HG03432 (cell line): ENCODE data around the gene WNK2.
"Not testable (repeated sequence)": the region's sequence is repeated elsewhere in the genome, so short reads cannot be mapped to it uniquely, and the experiment has no call there.

Experiments used
- ATAC-seq: cut with Tn5 transposase; IDR thresholded peaks from one replicate; pipeline ENCODE4 v1.9.1; 2021; ENCODE audit warnings: mild to moderate bottlenecking, moderate library complexity; ENCODE audit not compliant: unreplicated experiment

Gene WNK2

DNA sequence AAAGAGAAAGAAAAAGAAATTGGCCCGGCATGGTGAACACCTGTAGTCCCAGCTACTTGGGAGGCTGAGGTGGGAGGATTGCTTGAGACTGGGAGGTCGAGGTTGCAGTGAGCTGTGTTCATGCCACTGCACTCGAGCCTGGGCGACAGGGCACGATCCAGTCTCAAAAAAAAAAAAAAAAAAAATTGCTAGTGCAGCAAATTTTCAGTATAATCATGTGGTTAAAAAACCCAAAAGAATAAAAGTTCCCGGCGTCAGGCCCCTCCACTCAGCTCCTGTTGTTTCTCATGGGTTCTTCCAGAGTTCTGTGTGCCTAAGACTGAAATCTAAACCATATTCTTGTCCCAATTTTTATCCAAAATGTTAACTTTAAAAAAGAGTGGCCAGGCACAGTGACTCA lies 49.1 kb downstream of the WNK2 start:
- no peak for ATAC-seq

DNA sequence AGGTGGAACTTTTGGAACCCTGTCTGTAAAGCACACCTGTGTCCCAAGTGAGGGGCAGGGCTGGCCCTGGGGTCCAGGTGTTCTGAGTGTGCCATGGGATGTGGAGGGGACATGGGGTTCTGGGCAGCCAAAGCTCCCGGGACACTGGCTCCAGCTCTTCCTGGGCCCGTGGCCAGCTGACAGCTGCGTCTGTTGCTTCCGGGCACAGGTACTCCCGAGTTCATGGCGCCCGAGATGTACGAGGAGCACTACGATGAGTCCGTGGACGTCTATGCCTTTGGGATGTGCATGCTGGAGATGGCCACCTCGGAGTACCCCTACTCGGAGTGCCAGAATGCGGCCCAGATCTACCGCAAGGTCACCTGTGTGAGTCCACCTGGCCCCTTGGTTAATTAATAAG lies 50.7 kb downstream of the WNK2 start:
- ATAC-seq, result no peak

DNA sequence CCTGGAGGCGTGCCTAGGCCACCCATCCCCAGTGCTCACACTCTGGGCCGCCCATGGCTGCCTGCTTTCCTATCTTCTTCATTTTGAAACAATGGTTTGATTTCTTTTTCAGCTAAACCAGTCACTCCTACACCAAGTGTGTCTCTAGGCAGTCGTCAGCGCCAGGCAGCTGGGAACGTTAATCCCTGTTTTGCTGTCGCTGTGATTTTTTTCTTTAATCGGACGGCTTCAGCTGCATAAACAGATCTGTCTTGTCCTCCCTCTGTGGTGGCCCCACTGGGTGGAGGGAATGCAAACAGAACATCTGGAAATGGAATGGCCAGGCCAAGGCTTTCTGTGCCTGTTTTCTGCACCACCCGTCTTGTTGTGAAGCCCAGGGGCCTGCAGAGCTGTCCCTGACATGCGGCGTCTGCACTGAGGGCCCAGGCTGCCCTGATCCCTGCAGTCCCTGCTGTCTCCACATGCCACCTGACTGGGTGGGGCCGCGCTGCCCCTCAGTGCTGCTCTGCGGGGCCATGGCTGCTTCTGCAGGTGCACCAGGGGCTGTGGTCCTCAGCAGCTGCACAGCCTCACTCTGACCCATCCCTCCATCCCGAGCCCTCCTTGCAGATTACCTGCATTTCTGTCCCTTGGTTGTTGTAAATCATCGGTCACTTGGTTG lies 51.5 kb downstream of the WNK2 start:
- ATAC-seq, result no peak

DNA sequence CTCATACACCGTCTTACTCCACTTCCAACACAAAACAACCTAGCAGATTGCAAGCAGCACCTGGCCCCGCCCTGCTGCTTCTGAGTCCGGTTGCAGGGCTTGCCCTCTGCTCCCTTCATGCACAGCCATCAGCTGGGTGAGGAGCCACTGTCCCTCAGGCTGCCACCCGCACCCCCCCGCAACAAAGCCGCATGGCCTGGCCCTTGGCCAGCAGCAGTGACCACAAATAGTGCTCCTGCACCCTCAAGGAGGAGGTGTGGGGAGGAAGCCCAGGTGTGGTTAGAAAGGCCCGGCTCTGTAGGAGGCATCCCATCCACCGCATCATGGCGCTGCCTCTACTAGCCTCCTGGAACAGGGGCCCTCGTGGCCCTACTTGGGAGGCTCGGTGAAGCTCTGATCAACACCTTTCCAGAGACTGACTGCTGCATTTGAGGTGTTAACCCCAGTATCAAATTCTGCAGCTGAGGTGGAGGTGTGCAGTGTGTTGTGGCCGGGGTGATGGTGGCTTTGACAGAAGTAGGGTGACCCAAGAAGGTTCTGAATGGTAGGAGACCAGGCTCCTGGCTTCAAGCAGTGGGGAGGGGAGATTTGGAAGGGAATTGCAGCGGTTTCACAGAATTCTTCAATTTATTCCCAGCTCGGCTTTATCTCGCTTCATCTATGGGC lies 52.7 kb downstream of the WNK2 start:
- no peak for ATAC-seq

DNA sequence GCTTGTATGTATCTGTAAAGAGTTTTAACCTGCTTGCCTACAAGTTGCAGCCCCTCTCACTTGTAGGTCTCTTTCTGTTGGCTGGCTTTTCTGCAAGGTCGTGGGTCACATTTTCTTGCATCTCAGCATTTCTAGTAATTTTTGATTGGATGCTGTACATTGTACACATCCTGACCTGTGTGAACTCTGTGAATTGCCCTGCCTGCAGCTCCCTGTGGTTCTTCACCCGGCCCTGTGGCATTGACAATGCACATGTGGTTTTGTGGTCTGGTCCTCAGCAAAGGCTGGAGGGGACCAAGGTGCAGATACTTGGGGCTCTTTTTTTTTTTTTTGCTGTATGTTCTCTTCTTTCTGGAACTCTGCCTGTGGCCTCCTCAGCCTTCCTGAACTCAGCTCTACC lies 53.6 kb downstream of the WNK2 start:
- ATAC-seq, result no peak

DNA sequence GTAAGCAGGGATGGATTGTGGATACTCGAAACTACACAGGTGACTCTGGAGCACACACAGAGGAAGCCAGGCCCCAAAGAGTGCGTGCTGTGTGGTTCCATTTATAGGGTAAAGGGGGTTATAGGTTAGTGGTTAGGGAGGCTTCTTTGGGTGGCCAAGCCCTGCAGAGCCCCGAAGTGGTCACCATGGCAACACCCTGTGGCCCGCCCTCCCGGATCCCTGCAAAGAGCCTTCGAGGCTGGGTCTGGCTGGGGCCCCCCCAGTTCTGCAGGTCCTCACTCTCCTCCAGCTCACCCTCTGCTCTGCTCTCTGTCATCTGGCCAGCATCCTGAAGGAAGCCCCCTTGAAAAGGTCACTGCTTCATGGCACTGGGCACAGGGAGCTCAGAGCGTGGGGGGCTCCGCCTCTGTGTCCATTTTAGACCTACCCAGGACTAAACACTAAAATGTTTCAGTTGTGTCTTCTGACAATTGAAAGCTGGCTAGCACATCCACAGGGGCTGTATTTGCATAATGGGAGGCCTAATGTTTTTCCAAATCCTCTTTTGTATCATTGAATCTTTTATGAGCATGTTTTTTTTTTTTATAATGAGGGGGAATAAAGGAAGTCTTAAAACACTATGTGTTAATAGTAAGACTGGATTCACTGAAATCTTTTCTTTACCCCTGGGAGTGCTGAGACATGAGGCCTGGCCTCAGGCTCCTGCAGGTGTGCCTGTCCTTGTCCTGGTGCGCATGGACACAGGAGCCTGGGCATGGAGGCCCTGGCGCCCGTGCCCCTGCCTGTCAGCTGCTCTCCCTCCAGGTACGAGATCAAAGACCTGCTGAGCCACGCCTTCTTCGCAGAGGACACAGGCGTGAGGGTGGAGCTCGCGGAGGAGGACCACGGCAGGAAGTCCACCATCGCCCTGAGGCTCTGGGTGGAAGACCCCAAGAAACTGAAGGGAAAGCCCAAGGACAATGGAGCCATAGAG lies 55.3 kb downstream of the WNK2 start:
- ATAC-seq, result no peak

DNA sequence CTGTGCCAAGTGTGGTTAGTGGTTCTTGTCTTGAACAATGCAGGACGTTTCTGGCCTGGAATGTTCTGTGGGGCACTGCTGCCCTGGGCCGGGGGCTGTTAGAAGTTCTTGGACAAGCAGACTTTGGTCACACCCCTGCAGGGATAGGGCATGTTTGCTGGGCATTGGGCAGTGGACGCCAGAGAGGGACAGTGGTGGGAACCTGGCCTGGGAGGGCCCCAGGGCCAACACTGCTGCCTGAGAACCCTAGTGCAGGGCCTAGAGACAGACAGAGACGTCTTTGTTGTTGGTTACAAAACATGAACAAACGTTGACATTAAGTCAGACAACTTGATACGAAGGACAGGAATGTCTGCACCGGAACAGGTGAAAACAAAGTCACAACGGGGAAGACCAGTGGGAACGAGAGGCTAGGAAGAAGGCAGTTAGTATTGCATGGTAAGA lies 57.0 kb downstream of the WNK2 start:
- ATAC-seq, result no peak

DNA sequence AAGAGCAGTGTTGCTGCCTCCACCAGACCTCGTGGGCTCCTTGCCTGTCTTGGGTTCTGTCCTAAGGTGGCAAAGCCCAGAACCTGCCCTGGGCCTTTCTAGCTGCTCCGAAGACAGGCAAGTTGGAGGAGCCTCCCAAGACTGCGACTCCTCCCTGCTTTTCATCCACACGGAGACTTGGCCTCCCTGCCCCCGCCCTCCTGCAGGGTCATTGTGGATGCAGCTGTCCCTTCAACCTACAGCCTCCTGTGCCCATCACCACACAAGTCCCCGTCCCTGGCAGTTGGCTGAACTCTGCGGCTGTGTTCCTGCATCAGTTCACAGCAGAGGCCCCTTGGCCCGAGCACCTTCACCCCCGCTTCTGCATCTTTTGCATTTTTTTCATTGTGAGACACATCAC lies 59.2 kb downstream of the WNK2 start:
- ATAC-seq, result no peak

DNA sequence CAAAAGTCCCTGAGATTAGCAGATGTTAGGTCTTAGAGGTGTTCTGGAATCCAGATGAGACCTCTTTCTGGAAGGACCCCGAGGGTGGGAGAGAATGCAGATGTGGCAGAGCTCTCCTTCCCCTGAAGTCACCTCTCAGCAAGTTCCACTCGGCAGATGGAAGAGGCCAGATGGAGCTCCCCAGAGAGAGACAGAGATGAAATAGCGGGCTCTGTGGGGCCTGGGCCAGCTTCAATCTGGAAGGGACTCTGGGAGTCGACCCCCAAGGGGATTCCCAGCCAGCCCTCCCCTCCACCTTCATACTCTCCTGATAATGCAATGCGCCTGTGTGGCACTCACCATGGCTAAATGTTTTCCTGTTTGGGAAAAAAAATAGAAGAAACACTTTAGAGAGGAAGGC lies 60.2 kb downstream of the WNK2 start:
- ATAC-seq, result no peak

DNA sequence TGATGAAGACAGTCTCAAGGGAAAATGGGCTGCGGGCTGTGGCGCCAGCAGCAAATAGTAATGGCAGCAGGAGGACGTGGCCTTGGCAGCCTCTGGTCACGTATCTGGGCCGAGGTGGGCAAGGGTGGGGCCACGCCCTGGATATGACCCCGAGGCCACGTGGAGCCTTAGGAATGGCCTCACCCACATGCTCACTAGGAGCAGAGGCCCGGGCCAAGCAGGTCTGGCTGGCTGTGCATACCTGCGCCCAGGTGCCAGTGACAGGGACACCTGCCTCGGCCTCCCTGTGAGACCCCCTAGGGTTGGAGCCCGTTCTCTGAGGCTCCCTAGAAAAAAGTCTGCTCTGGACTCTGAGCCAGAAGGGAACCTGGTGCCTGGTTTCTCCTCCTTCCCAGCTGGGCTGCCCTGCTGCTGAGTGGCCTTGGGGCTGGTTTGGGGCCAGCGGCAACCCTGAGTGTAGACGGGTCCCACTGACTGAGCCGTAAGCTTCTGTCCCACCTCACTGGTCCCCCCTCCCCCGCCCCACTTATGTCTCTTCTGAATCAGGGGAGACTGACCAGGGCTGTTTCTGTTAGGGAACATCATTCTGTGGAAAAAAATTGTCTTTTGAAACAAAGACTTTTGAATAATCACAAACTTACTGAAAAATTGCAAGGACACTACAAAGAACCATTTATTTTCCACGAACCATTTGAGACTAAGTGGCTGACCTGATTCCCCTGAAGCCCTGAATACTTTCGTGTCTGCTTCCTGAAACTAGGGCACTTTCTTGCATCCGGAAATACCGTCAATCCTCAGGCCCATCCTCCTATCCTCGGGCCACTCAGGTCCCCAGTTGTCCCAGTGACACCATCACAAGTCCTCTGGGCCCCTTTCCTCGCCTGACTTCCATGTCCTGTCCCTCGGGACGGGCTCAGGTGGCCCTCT lies 60.8 kb downstream of the WNK2 start:
- ATAC-seq, result no peak

DNA sequence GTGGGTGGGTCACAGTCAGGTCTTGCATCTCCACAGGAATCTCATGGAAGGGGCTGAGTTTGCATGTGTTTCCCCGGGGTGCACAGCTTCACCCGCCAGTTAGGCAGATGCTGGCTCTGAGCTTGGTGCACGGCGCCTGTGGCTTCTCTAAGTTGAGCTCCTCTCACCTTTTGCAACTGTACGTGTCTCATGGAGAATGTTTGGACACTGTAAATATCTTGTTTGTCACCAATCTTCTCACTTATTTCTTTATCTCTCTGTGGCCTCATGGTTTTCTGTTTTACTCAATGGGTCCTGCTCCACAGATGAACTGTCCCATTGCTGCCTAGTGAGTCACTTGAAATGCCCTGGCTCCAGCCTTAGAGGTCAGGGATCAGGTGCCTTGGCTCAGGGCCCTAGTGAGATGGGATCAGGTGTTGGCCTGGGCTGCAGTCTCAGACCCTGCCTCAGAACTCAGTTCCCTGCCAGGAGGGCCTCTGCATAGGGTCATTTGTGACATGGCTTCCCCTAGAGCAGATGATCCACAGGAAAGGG lies 61.6 kb downstream of the WNK2 start:
- ATAC-seq, result no peak

DNA sequence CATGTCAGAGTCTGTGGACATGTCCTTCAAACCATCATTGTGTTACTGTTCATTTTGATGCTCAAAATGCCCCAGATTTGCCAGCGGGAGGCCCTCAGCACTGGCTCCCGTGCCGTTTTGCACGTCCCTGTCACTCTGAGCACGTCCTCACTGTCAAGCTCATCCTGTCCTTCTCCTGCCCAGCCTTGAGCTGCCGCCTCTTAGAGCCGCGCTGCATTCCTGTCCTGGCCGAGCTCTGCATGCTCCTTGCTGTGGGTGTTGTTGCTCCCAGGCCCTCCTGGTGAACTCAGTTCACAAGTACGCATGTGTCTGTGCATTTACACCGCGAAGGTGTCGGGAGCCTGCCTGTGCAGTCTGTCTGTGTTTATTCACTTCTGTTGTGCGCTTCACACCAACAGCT lies 62.2 kb downstream of the WNK2 start:
- no peak for ATAC-seq

DNA sequence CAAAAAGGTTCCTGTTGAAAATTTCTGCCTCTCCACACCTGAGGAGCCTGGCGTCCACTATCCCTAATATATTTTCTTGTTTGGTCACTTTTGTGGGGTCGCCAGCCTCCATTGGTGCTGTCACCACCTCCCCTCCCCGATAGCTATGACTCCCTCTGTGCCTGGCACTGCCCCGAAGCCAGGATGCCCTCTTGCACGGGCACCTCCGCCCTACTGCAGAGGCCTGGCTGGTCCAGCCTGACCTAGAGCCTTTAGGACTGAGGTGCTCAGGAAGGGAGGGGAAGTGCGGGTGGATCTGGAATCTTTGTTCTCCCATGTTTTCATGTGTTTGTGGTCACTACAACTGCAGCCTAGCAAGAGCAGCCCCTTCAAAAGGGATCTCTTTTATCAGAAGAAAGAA lies 62.6 kb downstream of the WNK2 start:
- ATAC-seq, result no peak

DNA sequence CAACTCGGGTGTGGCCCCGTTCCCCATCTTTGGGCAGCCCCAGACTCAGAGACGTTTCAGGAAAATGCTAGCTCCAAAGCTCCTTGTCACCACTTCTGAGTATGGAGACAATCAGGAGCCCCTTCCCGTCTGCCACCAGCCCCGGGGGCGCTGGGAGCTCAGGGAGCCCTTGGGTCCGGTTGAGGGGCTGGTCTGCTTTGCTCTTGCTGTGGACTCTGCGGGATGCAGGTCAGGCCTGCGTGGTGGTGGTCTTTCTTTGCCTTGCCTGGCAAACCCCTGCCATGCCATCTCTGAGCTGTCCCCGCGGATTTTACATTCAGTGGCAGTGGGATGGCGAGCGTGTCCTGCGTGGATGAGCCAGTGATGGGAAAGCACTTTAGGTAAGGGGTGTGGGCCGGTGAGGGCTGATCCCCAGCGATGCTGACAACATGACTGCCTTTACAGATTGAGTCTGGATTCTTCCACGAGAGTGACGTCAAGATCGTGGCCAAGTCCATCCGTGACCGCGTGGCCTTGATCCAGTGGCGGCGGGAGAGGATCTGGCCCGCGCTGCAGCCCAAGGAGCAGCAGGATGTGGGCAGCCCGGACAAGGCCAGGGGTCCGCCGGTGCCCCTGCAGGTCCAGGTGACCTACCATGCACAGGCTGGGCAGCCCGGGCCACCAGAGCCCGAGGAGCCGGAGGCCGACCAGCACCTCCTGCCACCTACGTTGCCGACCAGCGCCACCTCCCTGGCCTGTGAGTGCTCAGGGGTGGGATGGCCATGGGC lies 63.3 kb downstream of the WNK2 start:
- ATAC-seq, result no peak

DNA sequence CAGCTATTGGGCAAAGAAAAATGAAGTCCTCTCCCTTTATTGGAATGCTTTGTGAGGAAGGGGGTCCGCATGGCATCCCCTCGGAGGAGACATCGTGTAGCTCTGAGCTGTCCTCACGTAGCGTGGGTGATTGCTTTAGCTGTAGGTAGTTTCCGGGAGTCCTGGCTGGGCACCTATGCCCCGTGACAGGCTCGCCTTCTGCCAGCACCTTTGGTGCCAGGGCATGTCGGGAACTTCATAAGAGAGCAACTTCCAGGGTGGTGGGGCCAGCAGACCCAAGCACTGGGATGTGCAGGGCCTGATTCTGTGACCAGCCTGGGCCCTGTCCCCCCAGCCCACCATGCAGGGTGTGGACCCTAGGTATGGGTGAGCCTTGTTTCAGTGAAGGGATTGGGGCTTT lies 64.0 kb downstream of the WNK2 start:
- ATAC-seq, result no peak

DNA sequence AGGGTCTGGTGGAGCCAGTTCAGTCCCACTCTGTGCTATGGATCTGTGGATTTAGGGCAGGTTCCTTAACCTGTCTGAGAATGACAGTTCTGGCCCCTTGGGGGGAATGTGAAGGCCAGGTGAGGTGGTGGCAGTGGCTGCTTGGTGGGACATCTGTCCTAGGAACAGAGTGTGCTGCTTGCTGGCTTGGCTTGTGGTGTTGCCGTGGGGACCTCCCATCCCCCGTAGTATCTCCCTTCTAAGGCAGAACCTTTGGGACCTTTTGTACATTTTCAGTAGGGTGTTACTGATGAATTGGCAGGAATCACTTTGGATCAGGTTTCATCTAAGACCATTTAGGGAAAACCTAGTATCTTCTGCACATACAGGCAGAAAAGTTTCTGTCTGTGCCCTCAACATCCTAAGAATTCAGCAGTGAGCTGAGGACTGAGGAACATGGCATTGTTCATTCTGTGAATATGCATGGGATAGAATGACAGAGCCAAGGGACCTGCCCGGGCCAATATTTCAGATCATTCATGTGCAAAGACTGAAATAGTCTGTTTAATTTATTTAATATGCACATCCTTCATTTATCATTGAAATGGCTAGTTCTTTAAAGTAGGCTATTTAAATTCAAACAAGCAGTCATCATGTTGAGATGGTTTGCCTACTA lies 64.6 kb downstream of the WNK2 start:
- ATAC-seq, result no peak

DNA sequence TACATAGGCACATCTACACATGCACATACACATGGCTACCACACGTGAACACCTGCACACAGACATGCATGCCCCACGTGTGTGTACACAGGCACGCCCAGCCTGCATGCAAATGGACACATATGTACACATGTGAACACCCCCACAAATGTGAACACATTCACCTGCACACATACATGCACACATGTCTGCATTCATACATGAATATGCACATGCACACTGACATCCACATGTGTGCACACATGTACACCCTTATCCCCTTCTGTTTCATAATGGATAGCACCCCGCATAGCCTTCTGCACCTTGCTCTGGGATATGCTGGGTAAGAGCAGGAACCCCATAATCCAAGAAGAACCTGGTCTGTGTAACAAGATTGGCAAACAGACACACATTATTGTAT lies 66.2 kb downstream of the WNK2 start:
- no peak for ATAC-seq

DNA sequence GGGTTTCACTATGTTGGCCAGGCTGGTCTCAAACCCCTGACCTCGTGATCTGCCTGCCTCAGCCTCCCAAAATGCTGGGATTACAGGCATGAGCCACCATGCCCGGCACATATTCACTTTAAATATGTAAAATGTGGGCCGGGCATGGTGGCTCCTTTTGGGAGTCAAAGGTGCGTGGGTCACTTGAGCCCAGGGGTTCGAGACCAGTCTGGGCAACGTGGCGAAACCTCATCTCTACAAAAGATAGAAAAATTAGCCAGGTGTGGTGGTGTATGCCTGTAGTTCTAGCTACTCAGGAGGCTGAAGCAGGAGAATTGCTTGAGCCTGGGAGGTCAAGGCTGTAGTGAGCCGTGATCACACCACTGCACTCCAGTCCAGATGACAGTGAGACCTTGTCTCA lies 67.4 kb downstream of the WNK2 start:
- not testable (repeated sequence) for ATAC-seq

DNA sequence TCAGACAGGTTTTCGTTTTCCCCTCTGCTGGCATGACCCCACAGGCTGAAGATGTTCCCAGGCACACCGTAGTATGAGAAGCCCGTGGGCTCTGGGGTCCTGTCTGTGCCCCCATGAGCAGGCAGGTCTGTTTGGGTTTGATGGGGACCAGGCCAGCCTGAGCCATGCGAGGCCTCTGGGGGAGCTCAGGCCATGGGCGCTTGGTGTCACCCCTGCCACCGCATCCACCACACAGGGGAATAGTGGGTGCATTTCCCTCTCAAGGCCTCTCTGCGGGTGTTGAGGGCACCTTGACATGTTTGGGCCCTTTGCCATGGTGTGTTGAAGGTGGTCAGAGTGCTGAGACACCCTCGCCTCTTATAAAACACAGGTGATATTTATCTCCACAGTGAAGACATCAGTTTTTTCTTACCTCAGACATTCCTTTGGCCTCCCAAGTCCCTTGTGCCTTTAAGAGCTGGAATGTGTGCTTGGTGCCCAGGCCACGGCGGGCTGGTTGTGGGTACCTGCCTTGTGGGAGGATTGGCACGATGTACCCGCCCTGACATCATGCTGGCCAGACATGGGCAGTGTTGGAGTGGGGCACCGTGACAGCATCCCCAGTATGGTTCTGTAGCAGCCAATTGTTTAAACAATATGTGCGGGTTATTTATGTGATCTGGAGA lies 68.3 kb downstream of the WNK2 start:
- ATAC-seq, result no peak
